ENCODE data around the gene PTPN3.

PTPN3 gene

DNA sequence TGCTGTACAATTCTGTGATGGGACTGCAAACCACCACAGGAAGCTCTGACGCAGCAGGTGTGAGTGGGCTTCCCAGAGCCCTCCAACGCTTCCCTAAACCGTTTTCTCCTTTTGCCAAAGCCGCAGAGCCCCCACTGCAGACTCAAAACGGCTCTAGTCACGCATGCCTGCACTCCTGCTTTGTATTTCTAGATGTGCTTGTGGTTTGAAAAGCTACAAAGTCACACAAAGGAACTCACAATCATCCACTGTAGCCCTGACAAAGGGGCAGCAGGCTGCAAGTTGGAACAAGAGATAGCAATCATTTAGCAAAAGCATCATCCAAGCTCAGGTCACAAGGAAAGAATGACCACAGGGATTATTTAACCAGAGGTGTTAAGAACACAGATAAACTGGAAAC is 79.3 kb downstream of the PTPN3 start:
- DNase-seq (ENCODE audit: insufficient read length, low spot score) (no peak), FAIRE-seq (no peak)
- TF ChIP-seq CTCF (IDR thresholded peaks at IDR 0.05; ENCODE audit: insufficient read depth, missing control alignments): no peak

GRCh38 chr9:109417585-109418544 is 80.2 kb downstream of the PTPN3 start:
- no peak for TF ChIP-seq CTCF (IDR thresholded peaks at IDR 0.05; ENCODE audit: insufficient read depth, missing control alignments)
- DNase-seq (ENCODE audit: insufficient read length, low spot score) (no peak), FAIRE-seq (no peak)

GRCh38 chr9:109417054-109417453 is 81.1 kb downstream of the PTPN3 start:
- no peak for TF ChIP-seq CTCF (IDR thresholded peaks at IDR 0.05; ENCODE audit: insufficient read depth, missing control alignments)
- FAIRE-seq (no peak), DNase-seq (ENCODE audit: insufficient read length, low spot score) (no peak)

- FAIRE-seq: no peak
- no peak for DNase-seq (ENCODE audit: insufficient read length, low spot score)
- no peak for TF ChIP-seq CTCF (IDR thresholded peaks at IDR 0.05; ENCODE audit: insufficient read depth, missing control alignments)
Observed at GRCh38 chr9:109416135-109416706, 81.9 kb downstream of the PTPN3 start.

- DNase-seq (ENCODE audit: insufficient read length, low spot score): no peak
- FAIRE-seq: no peak
- TF ChIP-seq CTCF (IDR thresholded peaks at IDR 0.05; ENCODE audit: insufficient read depth, missing control alignments): no peak
Observed at GRCh38 chr9:109414125-109414785, 83.9 kb downstream of the PTPN3 start.

GRCh38 chr9:109411798-109412352 is 86.2 kb downstream of the PTPN3 start:
- FAIRE-seq (no peak), DNase-seq (ENCODE audit: insufficient read length, low spot score) (no peak)

More at GRCh38 chr9:109411798-109412352, 86.2 kb downstream of the PTPN3 start:
- peak; percentile 46 for TF ChIP-seq CTCF (IDR thresholded peaks at IDR 0.05; ENCODE audit: insufficient read depth, missing control alignments)
